ENCODE data around the gene IGF1R.

IGF1R gene

DNA sequence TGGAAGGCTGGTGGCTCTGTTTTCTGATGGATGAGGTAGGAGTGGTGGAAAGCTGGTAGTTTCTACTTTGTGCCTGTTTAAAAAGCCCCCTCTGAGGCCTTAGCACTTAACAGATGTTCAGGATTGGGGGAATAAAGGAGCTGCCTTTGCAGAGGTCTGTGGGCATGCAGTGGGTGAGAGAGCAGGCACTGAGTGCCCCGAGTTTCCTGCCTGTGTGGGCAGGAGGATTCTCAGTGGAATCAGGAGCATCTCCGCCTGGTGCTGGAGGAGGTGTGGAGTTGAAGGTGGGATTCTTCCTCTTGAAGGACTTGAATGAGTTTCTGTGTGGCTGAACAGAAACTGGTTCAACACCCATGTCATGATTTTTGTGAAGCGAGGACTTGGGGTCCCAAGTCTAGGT, 74.3 kb downstream of the IGF1R start:
- TF ChIP-seq CTCF (conservative IDR thresholded peaks at IDR 0.05) (no peak), ZFX (IDR thresholded peaks at IDR 0.05) (no peak)
- H3K27ac ChIP-seq, result no peak overlapping the region

DNA sequence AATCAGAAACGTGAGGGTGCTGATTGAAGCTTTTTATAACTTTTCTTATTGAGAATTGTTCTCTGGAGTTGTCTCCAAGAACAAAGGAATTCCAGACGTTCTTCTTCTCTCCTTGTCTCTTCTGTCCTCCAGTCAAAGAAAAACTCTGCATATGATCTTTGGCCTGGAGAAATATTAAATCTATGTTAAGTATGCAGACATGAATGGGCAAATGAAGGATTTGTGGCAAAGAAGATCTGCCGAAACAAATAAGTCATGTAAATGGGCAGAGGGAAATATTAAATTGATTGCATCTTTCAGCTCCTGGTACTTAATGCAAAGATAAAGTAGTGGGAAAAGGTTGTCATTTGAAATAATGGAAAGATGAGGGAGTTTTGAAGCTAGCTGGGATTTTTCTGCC, 74.9 kb downstream of the IGF1R start:
- no peak overlapping the region for H3K27ac ChIP-seq
- no peak for TF ChIP-seq CTCF (conservative IDR thresholded peaks at IDR 0.05)
- TF ChIP-seq ZFX (IDR thresholded peaks at IDR 0.05), result no peak

DNA sequence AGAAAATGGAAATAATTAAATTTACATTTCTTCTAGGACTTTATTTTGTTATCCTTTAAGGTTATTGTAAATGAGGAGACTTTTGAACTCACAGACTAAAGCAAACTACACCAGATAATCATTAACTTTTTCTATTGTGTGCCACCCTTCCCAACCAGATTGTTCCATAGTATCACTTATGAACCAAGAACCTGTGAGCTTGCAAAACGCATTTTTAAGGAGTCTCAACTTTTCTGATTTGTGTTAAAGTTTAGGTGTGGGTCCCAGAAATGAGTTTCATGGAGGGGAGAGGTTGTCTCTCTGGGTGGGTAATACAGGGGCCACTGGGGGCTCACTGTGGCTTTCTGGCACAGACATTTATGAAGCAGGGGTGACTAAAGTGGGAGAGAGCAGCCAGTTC, 75.7 kb downstream of the IGF1R start:
- no peak overlapping the region for H3K27ac ChIP-seq
- TF ChIP-seq ZFX (IDR thresholded peaks at IDR 0.05) (no peak), CTCF (conservative IDR thresholded peaks at IDR 0.05) (no peak)

DNA sequence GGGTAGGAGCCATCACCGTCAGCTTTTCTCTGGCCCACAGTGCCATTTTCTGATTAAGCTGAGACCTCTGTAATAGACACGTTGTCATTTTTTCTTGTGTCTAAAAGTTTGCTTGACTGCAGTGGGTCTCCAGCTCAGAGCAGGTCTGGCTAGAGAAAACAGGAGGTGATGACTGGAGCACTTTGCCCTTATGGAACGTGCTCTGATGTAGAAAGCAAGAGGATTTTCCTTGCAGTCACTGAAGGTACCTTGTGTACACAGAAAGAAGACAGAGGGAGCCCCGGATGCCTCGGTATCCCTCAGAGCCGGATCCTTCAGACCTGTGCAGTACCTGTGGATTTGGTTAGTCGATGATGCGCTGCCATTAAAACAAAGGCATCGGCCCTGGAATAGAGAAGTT, 76.2 kb downstream of the IGF1R start:
- TF ChIP-seq ZFX (IDR thresholded peaks at IDR 0.05), result no peak
- TF ChIP-seq CTCF (conservative IDR thresholded peaks at IDR 0.05), result no peak
- H3K27ac ChIP-seq, result no peak overlapping the region

GRCh38 chr15:98725874-98726273, 77.5 kb downstream of the IGF1R start:
- no peak overlapping the region for H3K27ac ChIP-seq
- TF ChIP-seq ZFX (IDR thresholded peaks at IDR 0.05) (no peak), CTCF (conservative IDR thresholded peaks at IDR 0.05) (no peak)

DNA sequence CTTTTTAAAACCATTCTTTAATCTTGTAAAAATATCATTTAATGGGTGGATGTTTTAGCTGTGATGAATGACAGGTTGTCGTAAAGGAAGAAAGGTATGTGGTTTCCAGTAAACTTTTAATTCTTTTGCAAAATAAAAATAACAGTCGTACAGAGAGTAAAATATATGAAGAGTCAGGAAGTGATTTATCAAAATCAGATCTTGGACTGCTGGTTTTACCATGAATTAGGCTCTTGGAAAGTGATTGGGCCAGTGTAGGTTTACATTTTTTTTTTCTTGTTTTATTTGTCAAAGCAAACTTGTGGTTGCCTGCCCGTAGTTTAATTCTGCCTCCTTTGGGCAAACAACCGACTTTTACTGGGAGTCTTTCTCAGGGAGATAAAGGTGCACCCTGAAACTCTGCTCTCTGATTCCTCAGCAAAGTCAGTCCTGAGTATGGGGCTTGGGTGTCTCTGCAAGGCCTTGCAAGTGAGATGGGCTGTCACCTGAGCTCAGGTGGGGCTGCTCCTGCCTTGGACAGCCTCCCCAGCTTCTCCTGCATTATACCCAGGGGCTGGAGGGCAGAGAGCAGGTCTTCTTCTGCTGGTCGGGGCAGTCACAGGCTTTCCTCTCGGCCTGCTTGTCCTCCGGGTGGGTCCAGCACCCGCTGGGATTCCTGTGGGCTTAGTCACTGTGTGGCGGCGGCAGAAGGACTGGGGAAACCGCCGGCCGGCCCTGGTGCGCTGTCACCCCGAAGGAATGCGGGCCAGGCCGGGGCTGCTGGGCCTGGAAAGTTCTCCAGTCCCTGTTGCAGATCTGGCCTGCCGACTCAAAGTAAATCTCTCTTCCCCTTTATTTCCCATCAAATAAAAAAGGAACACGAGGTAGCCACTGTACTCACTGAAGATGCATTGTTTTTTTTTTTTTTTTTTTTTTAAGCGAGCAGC, 79.0 kb downstream of the IGF1R start:
- H3K27ac ChIP-seq, result peak overlapping the region; percentile 64
- no peak for TF ChIP-seq CTCF (conservative IDR thresholded peaks at IDR 0.05)
- peak; percentile 60 for TF ChIP-seq ZFX (IDR thresholded peaks at IDR 0.05)

DNA sequence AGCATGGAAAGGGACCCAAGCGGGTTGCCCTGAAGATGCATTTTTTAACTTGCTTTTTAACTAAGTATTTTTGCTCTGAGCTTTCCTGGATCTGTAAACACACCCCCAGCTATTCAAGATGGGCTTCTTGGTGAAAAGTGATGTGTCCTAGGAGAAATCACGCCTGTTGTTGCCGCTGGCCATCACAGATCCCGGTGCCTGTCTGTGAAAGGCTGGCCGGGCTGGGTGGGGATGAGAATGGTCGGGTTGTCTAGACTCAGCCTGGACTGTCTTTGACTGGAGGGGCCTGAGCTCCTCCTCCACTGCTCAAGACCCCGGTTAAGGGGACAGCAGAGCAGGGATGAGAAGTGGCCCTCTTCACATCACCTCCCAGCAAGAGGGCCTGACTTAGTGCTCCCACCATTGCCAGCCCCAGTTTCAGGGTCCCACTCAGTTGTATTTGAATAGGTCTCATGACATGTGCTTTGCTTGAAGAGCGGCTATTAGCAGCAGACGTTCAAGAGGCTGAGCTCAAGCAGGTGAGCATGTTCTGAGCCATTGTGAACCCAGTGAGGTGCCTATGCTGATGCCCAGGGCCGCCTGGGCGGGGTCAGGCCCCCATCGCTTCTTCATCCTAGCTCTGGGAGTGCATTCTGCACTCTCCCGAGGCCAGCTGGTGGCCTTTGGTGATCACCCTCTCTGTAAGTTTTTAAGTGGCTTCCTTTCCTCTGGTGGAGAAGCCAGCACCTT, 79.9 kb downstream of the IGF1R start:
- TF ChIP-seq CTCF (conservative IDR thresholded peaks at IDR 0.05) (no peak), ZFX (IDR thresholded peaks at IDR 0.05) (no peak)
- H3K27ac ChIP-seq, result peak overlapping the region; percentile 64
